ENCODE data around the gene APH1B. TPM values are rescaled to one million over a fixed set of nuclear protein-coding genes. Genes with fewer than 3 reads are reported as not detected.

The APH1B gene
- total RNA-seq, 2 donors from 2014 or later: 24.4 to 30.6 TPM

DNA sequence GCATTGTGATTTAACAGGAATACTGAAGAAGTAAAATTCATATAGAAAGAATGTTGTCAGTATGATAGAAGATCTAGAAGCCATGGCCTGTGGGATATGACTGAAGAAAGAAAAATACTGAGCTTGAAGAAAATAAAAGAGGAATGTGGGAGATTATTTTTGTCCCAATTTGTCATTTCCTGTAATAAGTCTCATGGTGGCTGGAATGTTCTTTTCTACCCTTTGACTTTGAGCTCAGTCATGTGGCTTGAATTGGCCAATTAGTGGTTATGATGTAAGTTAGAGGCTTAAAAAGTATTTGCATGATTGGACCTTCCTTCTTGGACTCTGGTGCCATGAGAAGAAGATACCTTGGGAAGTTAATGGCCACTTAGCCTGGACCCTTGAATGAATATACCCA lies 14.1 kb downstream of the APH1B start:
- DNase-seq: no peak
- no peaks in the 10 kb centered on the region for H3K27me3 Mint-ChIP-seq (ENCODE audit: low read depth)
- H3K27ac Mint-ChIP-seq: no peak overlapping the region
- H3K4me1 Mint-ChIP-seq (ENCODE audit: low read depth): peaks cover 17% of the 10 kb centered on the region
- no peak for ATAC-seq (replicated peaks in 1 of 2)
- H3K36me3 Mint-ChIP-seq (ENCODE audit: insufficient read depth in 2 of 2): peaks cover 0 to 1% of the 10 kb centered on the region in 2 donors
- H3K4me3 Mint-ChIP-seq: no peak overlapping the region
- no peaks in the 10 kb centered on the region for H3K9me3 Mint-ChIP-seq

DNA sequence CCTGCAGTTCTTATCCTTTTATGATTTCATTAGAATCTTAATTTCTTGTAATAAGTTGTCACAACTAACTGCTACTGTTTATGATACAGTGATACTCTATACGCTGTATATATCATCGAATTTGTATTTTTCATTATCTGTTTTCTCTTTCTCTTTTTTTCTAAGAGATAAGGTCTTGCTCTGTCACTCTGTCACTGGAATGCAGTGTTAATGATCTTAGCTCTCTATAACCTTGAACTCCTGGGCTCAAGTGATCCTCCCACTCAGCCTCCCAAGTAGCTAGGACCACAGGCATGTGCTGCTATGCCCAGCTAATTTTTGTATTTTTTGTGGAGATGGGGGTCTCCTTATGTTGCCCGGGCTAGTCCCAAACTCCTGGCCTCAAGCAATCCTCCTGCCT lies 14.8 kb downstream of the APH1B start:
- peaks cover 0 to 4% of the 10 kb centered on the region in 2 donors for H3K36me3 Mint-ChIP-seq (ENCODE audit: insufficient read depth in 2 of 2)
- no peaks in the 10 kb centered on the region for H3K27me3 Mint-ChIP-seq (ENCODE audit: low read depth)
- H3K27ac Mint-ChIP-seq: no peak overlapping the region
- peaks cover 19% of the 10 kb centered on the region for H3K4me1 Mint-ChIP-seq (ENCODE audit: low read depth)
- ATAC-seq (replicated peaks in 1 of 2) (no peak), DNase-seq (no peak)
- no peak overlapping the region for H3K4me3 Mint-ChIP-seq
- H3K9me3 Mint-ChIP-seq: no peaks in the 10 kb centered on the region

DNA sequence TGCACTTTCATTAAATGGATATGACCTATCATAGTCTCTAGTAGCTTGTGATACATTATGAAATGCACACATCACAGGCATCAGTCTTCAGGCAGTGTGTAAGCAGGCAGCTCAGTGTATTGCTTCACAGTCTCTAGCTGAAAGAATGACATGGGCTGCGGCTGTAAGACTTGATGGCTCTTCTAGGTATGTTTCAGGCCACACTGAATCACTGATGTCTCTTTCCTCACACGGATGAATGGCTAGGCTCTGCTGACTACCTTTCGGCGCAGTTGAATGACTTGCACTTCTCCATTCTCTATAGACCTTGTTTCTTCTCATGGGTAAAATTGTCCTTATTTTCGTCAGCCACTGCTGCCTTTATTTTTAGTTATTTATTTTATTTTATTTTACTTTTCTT lies 15.4 kb downstream of the APH1B start:
- Mint-ChIP-seq H3K4me1 (ENCODE audit: low read depth) (peaks cover 19% of the 10 kb centered on the region), H3K27me3 (ENCODE audit: low read depth) (no peaks in the 10 kb centered on the region), H3K36me3 (ENCODE audit: insufficient read depth in 2 of 2) (peaks cover 0 to 4% of the 10 kb centered on the region in 2 donors), H3K9me3 (no peaks in the 10 kb centered on the region), H3K27ac (no peak overlapping the region), H3K4me3 (no peak overlapping the region)
- ATAC-seq (replicated peaks in 1 of 2) (no peak), DNase-seq (no peak)

DNA sequence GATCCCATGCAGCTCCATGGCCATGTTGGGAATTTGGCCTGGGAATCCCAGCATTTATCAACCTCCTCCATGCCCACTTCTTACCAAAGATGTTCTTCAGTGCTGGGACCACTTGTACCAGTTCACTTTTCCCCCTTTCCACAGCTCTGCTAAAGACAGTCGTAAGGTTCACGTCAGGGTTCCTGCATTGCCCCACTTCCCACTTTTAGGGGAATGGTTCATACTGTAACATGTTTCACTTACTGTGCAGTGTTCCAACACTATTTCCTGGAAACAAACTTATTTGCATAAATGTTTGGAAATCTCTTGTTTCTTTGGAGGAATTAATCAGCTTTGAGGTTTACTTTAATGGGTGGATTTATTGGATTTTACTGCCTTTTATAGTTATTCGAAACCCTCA lies 17.0 kb downstream of the APH1B start:
- no peak for DNase-seq
- no peaks in the 10 kb centered on the region for H3K27me3 Mint-ChIP-seq (ENCODE audit: low read depth)
- no peak overlapping the region for H3K4me3 Mint-ChIP-seq
- H3K36me3 Mint-ChIP-seq (ENCODE audit: insufficient read depth in 2 of 2): peaks cover 0 to 4% of the 10 kb centered on the region in 2 donors
- ATAC-seq (replicated peaks in 1 of 2): no peak
- H3K4me1 Mint-ChIP-seq (ENCODE audit: low read depth): peaks cover 13% of the 10 kb centered on the region
- no peak overlapping the region for H3K27ac Mint-ChIP-seq
- H3K9me3 Mint-ChIP-seq: no peaks in the 10 kb centered on the region

DNA sequence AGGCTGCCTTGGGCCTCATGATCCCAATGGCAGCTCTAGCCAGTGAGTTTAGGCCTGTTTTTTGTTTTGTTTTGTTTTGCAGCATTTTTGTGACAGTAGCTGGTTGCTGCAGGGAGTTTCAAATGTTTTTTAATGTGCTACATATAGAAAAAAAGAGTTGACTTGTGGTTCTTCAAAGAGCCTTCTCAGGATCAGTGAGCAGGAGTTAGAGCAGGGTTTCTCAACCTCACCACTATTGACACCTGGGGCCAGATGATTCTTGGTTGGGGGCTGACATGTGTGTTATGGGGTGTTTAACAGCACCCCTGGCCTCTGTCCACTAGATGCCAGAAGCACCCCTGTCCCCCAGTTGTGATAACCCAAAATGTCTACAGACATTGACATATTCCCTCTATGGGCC lies 17.9 kb downstream of the APH1B start:
- Mint-ChIP-seq H3K4me3 (no peak overlapping the region), H3K36me3 (ENCODE audit: insufficient read depth in 2 of 2) (peaks cover 0 to 4% of the 10 kb centered on the region in 2 donors), H3K4me1 (ENCODE audit: low read depth) (peaks cover 13% of the 10 kb centered on the region), H3K27me3 (ENCODE audit: low read depth) (no peaks in the 10 kb centered on the region), H3K27ac (no peak overlapping the region), H3K9me3 (no peaks in the 10 kb centered on the region)
- no peak for ATAC-seq (replicated peaks in 1 of 2)
- no peak for DNase-seq

DNA sequence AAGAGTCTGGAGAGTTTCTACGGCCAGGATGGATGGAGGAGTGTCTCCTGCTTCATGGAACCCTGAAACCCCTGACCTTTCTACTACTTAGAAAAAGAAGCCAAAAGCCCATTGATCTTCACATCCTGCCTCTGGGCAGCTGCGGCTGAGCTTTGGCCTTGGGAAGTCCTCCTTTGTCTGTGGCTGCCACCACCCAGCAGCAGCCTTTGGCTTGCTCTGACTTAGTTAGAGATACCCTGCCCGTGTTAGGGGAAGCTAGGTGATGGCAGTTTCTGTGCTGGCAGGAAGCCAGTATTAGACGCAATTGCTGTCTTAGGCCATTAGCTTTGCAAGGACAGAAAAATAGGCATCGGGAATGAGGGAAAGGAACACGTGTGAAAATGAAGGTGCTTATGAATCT lies 18.8 kb downstream of the APH1B start:
- Mint-ChIP-seq H3K9me3 (no peaks in the 10 kb centered on the region), H3K4me3 (no peak overlapping the region), H3K4me1 (ENCODE audit: low read depth) (peaks cover 13% of the 10 kb centered on the region), H3K27ac (no peak overlapping the region), H3K27me3 (ENCODE audit: low read depth) (no peaks in the 10 kb centered on the region), H3K36me3 (ENCODE audit: insufficient read depth in 2 of 2) (peaks cover 0 to 4% of the 10 kb centered on the region in 2 donors)
- ATAC-seq (replicated peaks in 1 of 2) (no peak), DNase-seq (no peak)

DNA sequence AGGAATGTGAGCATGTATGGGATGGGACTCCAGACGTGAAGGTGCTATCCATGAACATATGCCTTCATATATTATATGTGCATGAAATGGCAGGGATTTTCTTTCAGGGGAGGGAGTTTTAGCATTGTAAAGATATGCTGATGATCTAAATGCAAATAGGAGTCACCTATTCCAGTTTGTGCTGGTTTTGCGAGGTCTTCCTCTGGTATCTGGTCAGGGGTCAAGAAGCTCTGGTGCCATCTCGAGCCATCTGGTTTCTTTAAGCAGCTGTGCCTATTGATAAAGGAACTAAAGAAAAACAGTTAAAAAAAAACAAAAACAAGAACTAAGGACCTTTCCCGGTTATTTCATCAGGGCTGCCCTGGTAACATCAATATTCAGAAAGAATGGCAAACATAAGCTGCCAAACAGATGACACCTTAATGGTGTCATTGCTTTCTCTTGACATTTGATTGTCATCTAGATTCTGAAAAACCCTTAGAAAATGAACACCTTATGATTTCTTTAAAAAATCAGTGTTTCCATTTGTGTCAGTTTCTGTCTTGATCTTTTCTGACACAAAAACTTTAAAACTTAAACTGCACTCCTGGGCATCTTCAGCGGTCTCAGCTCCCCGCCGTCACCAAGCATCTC lies 22.7 kb downstream of the APH1B start:
- DNase-seq (no peak), ATAC-seq (replicated peaks in 1 of 2) (no peak)
- peaks cover 10% of the 10 kb centered on the region for H3K4me1 Mint-ChIP-seq (ENCODE audit: low read depth)
- H3K36me3 Mint-ChIP-seq (ENCODE audit: insufficient read depth in 2 of 2): peaks cover 0 to 4% of the 10 kb centered on the region in 2 donors
- H3K9me3 Mint-ChIP-seq: no peaks in the 10 kb centered on the region
- H3K4me3 Mint-ChIP-seq: no peak overlapping the region
- H3K27ac Mint-ChIP-seq: no peak overlapping the region
- no peaks in the 10 kb centered on the region for H3K27me3 Mint-ChIP-seq (ENCODE audit: low read depth)

DNA sequence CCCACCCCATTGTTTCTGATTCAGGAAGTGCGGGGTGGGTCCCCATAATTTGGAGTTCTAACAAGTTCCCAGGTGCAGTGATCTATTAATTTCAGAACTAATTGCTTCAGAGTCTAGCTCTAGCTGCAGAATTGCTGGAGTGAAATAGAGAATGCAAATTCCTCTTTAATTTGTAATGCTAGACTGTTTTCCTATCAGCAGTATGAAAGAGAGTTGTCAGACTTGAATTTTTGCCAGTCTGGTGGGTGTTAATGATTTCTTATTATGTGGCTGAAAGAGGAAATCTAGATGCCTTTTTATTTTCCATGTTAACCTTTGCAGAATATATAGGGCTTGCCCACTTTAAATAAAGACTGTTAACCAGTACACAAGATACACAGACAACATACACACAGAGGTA lies 23.7 kb downstream of the APH1B start:
- H3K4me3 Mint-ChIP-seq: no peak overlapping the region
- no peak overlapping the region for H3K27ac Mint-ChIP-seq
- peaks cover 0 to 4% of the 10 kb centered on the region in 2 donors for H3K36me3 Mint-ChIP-seq (ENCODE audit: insufficient read depth in 2 of 2)
- H3K9me3 Mint-ChIP-seq: no peaks in the 10 kb centered on the region
- ATAC-seq (replicated peaks in 1 of 2) (no peak), DNase-seq (no peak)
- peaks cover 6% of the 10 kb centered on the region for H3K4me1 Mint-ChIP-seq (ENCODE audit: low read depth)
- H3K27me3 Mint-ChIP-seq (ENCODE audit: low read depth): no peaks in the 10 kb centered on the region

DNA sequence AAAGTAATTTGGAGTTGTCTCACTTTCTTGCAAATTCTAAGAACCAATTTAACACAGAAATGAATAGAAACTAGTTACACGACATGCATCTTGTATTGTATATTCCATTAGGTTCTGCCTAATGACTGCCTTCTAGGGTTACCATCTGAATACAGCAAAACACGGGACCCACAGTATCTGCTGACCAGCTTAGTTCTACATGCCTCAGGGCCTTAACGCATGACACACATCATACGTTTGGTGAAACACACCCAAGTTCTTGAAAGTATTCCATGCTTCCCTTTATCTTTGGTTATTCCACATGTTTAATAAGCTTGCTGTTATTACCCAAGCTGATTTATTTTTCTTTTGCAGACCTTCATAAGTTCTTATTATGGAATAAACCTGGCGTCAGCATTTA lies 27.9 kb downstream of the APH1B start:
- Mint-ChIP-seq H3K4me3 (no peak overlapping the region), H3K36me3 (ENCODE audit: insufficient read depth in 2 of 2) (peaks cover 0 to 2% of the 10 kb centered on the region in 2 donors), H3K4me1 (ENCODE audit: low read depth) (no peaks in the 10 kb centered on the region), H3K27me3 (ENCODE audit: low read depth) (no peaks in the 10 kb centered on the region), H3K9me3 (no peaks in the 10 kb centered on the region), H3K27ac (no peak overlapping the region)
- ATAC-seq (replicated peaks in 1 of 2) (no peak), DNase-seq (no peak)

DNA sequence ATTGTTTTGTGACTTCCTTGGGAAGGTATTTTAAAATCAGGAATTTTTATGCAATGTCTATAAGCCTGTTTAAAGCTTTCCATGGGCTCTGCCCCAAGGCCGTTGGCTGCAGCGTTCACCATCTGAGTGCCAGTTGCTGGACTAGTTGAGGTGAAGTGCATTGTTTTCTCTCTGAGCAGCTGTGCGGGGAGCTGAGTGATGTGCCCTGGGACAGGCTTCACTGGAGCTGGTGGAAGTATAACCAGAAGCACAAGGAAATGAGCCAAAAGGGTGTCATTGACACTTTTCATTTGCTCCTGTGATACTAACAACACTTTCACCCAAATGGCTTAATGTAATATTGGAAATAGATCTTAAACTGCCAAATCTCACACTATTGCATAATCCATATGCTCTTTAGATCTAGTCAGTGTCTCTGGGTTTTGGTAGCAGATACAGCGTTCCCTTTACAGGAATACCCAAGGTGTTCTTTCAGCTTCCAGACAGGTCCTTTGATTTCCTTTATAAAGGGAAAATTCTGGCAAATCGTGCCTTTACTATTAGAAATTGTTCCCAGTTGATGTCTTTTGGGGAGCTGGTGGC lies 29.2 kb downstream of the APH1B start:
- Mint-ChIP-seq H3K36me3 (ENCODE audit: insufficient read depth in 2 of 2) (peaks cover 0 to 2% of the 10 kb centered on the region in 2 donors), H3K9me3 (no peaks in the 10 kb centered on the region), H3K4me1 (ENCODE audit: low read depth) (no peaks in the 10 kb centered on the region), H3K4me3 (no peak overlapping the region), H3K27me3 (ENCODE audit: low read depth) (no peaks in the 10 kb centered on the region), H3K27ac (no peak overlapping the region)
- DNase-seq (no peak), ATAC-seq (replicated peaks in 1 of 2) (no peak)

DNA sequence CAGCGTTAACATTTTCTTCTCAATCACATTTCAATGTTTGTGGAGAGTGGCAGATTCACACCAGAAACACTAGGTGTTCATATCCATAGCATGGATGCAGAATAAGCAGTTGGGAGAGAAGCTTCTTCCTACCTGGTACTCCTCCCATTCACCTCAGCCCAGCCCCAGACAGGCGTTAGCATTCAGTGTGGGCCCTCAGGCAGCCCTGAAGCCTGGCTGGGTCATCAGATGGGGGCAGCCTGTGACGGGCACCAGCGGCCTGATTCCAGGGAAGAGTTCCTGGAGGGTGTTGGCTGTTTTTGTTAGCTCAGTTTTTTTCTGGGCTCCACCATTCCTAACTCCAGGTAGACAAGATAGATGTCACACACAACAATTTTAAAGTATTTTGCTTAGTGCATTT lies 31.1 kb downstream of the APH1B start:
- no peaks in the 10 kb centered on the region for H3K4me1 Mint-ChIP-seq (ENCODE audit: low read depth)
- H3K36me3 Mint-ChIP-seq (ENCODE audit: insufficient read depth in 2 of 2): peaks cover 0 to 2% of the 10 kb centered on the region in 2 donors
- no peaks in the 10 kb centered on the region for H3K9me3 Mint-ChIP-seq
- no peak overlapping the region for H3K4me3 Mint-ChIP-seq
- ATAC-seq (replicated peaks in 1 of 2): no peak
- DNase-seq: no peak
- H3K27me3 Mint-ChIP-seq (ENCODE audit: low read depth): no peaks in the 10 kb centered on the region
- no peak overlapping the region for H3K27ac Mint-ChIP-seq

DNA sequence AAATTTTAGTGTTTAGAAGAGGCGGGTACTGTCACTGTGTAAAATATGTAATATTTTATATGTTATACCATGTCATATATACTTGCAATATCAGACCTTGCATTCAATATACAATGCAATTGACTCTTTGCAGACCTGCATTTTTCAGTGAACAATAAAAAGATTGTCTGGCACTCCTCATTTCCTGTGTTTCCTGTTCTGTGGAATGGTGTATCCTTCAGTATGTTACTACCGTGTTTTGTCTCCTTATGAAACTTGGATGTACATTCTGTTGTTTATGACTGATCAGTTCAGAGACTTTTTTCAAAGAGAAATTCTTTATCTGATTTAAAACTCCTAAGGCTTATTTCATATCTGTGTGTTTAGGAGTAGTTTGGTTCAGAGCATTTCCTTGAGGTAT lies 31.5 kb downstream of the APH1B start:
- no peak for ATAC-seq (replicated peaks in 1 of 2)
- Mint-ChIP-seq H3K27ac (no peak overlapping the region), H3K4me3 (no peak overlapping the region), H3K36me3 (ENCODE audit: insufficient read depth in 2 of 2) (peaks cover 0 to 2% of the 10 kb centered on the region in 2 donors), H3K9me3 (no peaks in the 10 kb centered on the region), H3K27me3 (ENCODE audit: low read depth) (no peaks in the 10 kb centered on the region), H3K4me1 (ENCODE audit: low read depth) (no peaks in the 10 kb centered on the region)
- DNase-seq: no peak

DNA sequence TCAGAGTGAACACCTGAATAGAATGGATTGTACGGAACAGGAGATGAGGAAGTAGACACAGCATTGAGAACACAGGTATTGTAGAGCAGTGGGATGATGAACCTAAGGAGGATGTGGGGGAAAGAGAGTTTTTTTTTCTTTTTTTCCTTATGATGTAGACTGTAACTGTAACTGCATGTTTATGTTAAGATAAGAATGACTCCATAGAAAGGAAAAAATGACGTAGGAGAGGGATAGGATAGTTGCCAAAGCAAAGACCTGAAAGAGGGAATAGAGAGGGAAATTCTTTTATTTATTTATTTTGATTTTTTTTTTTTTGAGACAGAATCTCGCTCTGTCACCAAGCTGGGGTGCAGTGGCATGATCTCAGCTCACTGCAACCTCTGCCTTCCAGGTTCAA lies 33.2 kb downstream of the APH1B start:
- H3K4me3 Mint-ChIP-seq: no peak overlapping the region
- H3K27me3 Mint-ChIP-seq (ENCODE audit: low read depth): no peaks in the 10 kb centered on the region
- ATAC-seq (replicated peaks in 1 of 2) (no peak), DNase-seq (no peak)
- peaks cover 0 to 2% of the 10 kb centered on the region in 2 donors for H3K36me3 Mint-ChIP-seq (ENCODE audit: insufficient read depth in 2 of 2)
- H3K4me1 Mint-ChIP-seq (ENCODE audit: low read depth): no peaks in the 10 kb centered on the region
- H3K27ac Mint-ChIP-seq: no peak overlapping the region
- H3K9me3 Mint-ChIP-seq: no peaks in the 10 kb centered on the region

DNA sequence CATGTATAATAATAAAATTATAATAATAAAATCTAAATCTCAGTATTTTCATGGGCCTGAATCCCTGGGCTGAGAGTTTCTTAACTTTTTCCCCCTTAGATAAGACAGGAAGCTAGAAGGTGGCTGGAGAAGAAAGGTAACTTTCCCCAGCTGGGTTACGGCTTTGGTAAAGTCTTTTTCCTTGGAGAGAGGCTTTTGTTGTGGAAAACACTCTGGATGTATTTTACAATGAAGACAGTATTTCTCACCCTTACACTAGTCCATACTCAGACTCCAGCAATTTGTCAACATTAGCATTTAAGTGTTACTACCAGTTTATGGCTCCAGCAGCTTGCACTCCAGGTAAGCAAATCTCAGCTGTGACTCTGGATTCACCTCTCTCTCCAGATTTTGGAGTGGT lies 34.9 kb downstream of the APH1B start:
- Mint-ChIP-seq H3K9me3 (no peaks in the 10 kb centered on the region), H3K36me3 (ENCODE audit: insufficient read depth in 2 of 2) (no peaks in the 10 kb centered on the region), H3K4me1 (ENCODE audit: low read depth) (no peaks in the 10 kb centered on the region), H3K27me3 (ENCODE audit: low read depth) (no peaks in the 10 kb centered on the region), H3K27ac (no peak overlapping the region), H3K4me3 (no peak overlapping the region)
- no peak for DNase-seq
- no peak for ATAC-seq (replicated peaks in 1 of 2)

All from activated T-cell treated with anti-CD3 and anti-CD28 coated beads, Interleukin-2, amount 50 U/mL, for 72 hours (primary cell).